ENCODE data around the gene EEF2K. TPM values are rescaled to one million over a fixed set of nuclear protein-coding genes. Genes with fewer than 3 reads are reported as not detected.

The EEF2K gene
- total RNA-seq, 2 experiments from 2014 or later: 10.1 to 13.2 TPM

- Histone ChIP-seq H3K4me3 (ENCODE audit: low read length) (no peak overlapping the region), H3K4me1 (ENCODE audit: insufficient read depth, low read length) (no peaks in the 10 kb centered on the region), H3K36me3 (ENCODE audit: insufficient read depth, low read length) (peaks cover 55% of the 10 kb centered on the region), H3K27ac (ENCODE audit: low read depth in 1 of 2, low read length in 2 of 2) (no peak overlapping the region), H3K9me3 (ENCODE audit: control insufficient read depth in 1 of 2, insufficient read depth in 1 of 2, low read length in 2 of 2) (no peaks in the 10 kb centered on the region), H3K27me3 (ENCODE audit: control insufficient read depth in 1 of 2, insufficient read depth in 2 of 2, low read length in 2 of 2) (no peaks in the 10 kb centered on the region)
- Mint-ChIP-seq H3K4me1 (ENCODE audit: low read depth) (no peaks in the 10 kb centered on the region), H3K36me3 (ENCODE audit: low read depth) (peaks cover 76% of the 10 kb centered on the region), H3K27ac (no peak overlapping the region), H3K4me3 (no peak overlapping the region), H3K9me3 (no peaks in the 10 kb centered on the region), H3K27me3 (no peaks in the 10 kb centered on the region)
- intact Hi-C loops (cut with DNase I, micrococcal nuclease): no loop called here
- ChIA-PET POLR2A (no interaction called here), CTCF (no interaction called here)
- no peak for TF ChIP-seq CTCF (IDR thresholded peaks at IDR 0.05)
- no peak for DNase-seq
- no peak for ATAC-seq (ENCODE audit: poor library complexity)
Observed at GRCh38 chr16:22255335-22255734, 49.3 kb downstream of the EEF2K start.

GRCh38 chr16:22257440-22257839, 51.4 kb downstream of the EEF2K start:
- TF ChIP-seq CTCF (IDR thresholded peaks at IDR 0.05): no peak
- ATAC-seq (ENCODE audit: poor library complexity): no peak
- Histone ChIP-seq H3K4me3 (ENCODE audit: low read length) (no peak overlapping the region), H3K36me3 (ENCODE audit: insufficient read depth, low read length) (peaks cover 45% of the 10 kb centered on the region), H3K4me1 (ENCODE audit: insufficient read depth, low read length) (peaks cover 8% of the 10 kb centered on the region), H3K9me3 (ENCODE audit: control insufficient read depth in 1 of 2, insufficient read depth in 1 of 2, low read length in 2 of 2) (no peaks in the 10 kb centered on the region), H3K27me3 (ENCODE audit: control insufficient read depth in 1 of 2, insufficient read depth in 2 of 2, low read length in 2 of 2) (no peaks in the 10 kb centered on the region), H3K27ac (ENCODE audit: low read depth in 1 of 2, low read length in 2 of 2) (no peak overlapping the region)
- intact Hi-C loops (cut with DNase I, micrococcal nuclease): no loop called here
- Mint-ChIP-seq H3K4me1 (ENCODE audit: low read depth) (peaks cover under 1% of the 10 kb centered on the region), H3K27ac (no peak overlapping the region), H3K27me3 (no peaks in the 10 kb centered on the region), H3K9me3 (no peaks in the 10 kb centered on the region), H3K36me3 (ENCODE audit: low read depth) (peaks cover 78% of the 10 kb centered on the region), H3K4me3 (no peak overlapping the region)
- ChIA-PET POLR2A (no interaction called here), CTCF (no interaction called here)
- no peak for DNase-seq

- Histone ChIP-seq H3K9me3 (ENCODE audit: control insufficient read depth in 1 of 2, insufficient read depth in 1 of 2, low read length in 2 of 2) (no peaks in the 10 kb centered on the region), H3K27me3 (ENCODE audit: control insufficient read depth in 1 of 2, insufficient read depth in 2 of 2, low read length in 2 of 2) (no peaks in the 10 kb centered on the region), H3K27ac (ENCODE audit: low read depth in 1 of 2, low read length in 2 of 2) (no peak overlapping the region), H3K4me3 (ENCODE audit: low read length) (no peak overlapping the region), H3K4me1 (ENCODE audit: insufficient read depth, low read length) (peaks cover 29% of the 10 kb centered on the region), H3K36me3 (ENCODE audit: insufficient read depth, low read length) (peaks cover 34% of the 10 kb centered on the region)
- ATAC-seq (ENCODE audit: poor library complexity) (no peak), DNase-seq (no peak)
- ChIA-PET CTCF (interaction anchor here (1.1 kb wide), 1 partner anchor 183 kb away, joined by 3 read pairs; no protein-coding TSS in a partner anchor), POLR2A (interaction anchor here (1.0 kb wide), 1 partner anchor 54 kb away, joined by 3 read pairs; the partner anchor contains the start of gene EEF2K)
- H3K4me1 Mint-ChIP-seq (ENCODE audit: low read depth): peaks cover 19% of the 10 kb centered on the region
- H3K27ac Mint-ChIP-seq: no peak overlapping the region
- intact Hi-C loops (cut with DNase I, micrococcal nuclease): no loop called here
- TF ChIP-seq CTCF (IDR thresholded peaks at IDR 0.05): no peak
- peaks cover 63% of the 10 kb centered on the region for H3K36me3 Mint-ChIP-seq (ENCODE audit: low read depth)
- no peaks in the 10 kb centered on the region for H3K27me3 Mint-ChIP-seq
- H3K4me3 Mint-ChIP-seq: no peak overlapping the region
- no peaks in the 10 kb centered on the region for H3K9me3 Mint-ChIP-seq
Observed at GRCh38 chr16:22260490-22260889, 54.4 kb downstream of the EEF2K start.
